ENCODE measurements around the gene CYP26B1.

CYP26B1 gene

GRCh38 chr2:72180351-72180750 is 32.7 kb upstream of the CYP26B1 start:
- no peak for DNase-seq (ENCODE audit: low spot score)
- Histone ChIP-seq H2BK12ac (ENCODE audit: low read length) (no peak overlapping the region), H3K79me1 (ENCODE audit: low read depth, low read length) (no peaks in the 10 kb centered on the region), H3K27me3 (ENCODE audit: control insufficient read depth in 3 of 3, insufficient read depth in 3 of 3, low read depth in 1 of 3, low read length in 3 of 3) (no peaks in the 10 kb centered on the region), H3K27ac (replicated peaks; ENCODE audit: low read length) (no peak overlapping the region), H3K9me3 (replicated peaks in 1 of 2; ENCODE audit: control insufficient read depth in 2 of 2, insufficient read depth in 1 of 2, low read depth in 1 of 2, low read length in 2 of 2) (no peaks in the 10 kb centered on the region), H3K9ac (ENCODE audit: low read depth, low read length, poor library complexity) (no peak overlapping the region), H3K36me3 (replicated peaks in 1 of 2; ENCODE audit: control insufficient read depth in 2 of 2, insufficient read depth in 2 of 2, low read length in 2 of 2) (peaks cover 0 to 13% of the 10 kb centered on the region in 2 donors), H2BK15ac (ENCODE audit: low read length) (no peak overlapping the region), H3K23ac (ENCODE audit: low read depth, low read length, poor library complexity) (no peak overlapping the region), H3K4me2 (ENCODE audit: insufficient read depth, low read length, poor library complexity, severe bottlenecking) (no peak overlapping the region), H2BK5ac (ENCODE audit: low read length) (no peak overlapping the region), H3K4ac (ENCODE audit: low read length) (no peak overlapping the region), H2AFZ (ENCODE audit: low read length) (no peak overlapping the region), H3K14ac (ENCODE audit: low read length) (no peak overlapping the region), H2BK120ac (ENCODE audit: low read depth, low read length) (no peak overlapping the region), H3K18ac (ENCODE audit: low read length) (no peak overlapping the region), H3K4me1 (ENCODE audit: control insufficient read depth in 2 of 2, insufficient read depth in 1 of 2, low read depth in 1 of 2, low read length in 2 of 2) (no peaks in the 10 kb centered on the region), H2AK5ac (ENCODE audit: low read depth, low read length) (no peak overlapping the region), H4K8ac (ENCODE audit: low read depth, low read length) (no peak overlapping the region), H4K91ac (ENCODE audit: low read depth, low read length, poor library complexity) (no peak overlapping the region), H3K4me3 (ENCODE audit: low read length in 2 of 2) (no peak overlapping the region)
- no CpG with 5 or more reads among the region's 1 CpG for WGBS, 2 donors (ENCODE audit: extremely low coverage in 2 of 2, insufficient read length in 2 of 2, insufficient replicate concordance in 1 of 2)

GRCh38 chr2:72178551-72178950 is 30.9 kb upstream of the CYP26B1 start:
- Histone ChIP-seq H3K36me3 (replicated peaks in 1 of 2; ENCODE audit: control insufficient read depth in 2 of 2, insufficient read depth in 2 of 2, low read length in 2 of 2) (peaks cover 0 to 13% of the 10 kb centered on the region in 2 donors), H3K14ac (ENCODE audit: low read length) (no peak overlapping the region), H3K4me3 (ENCODE audit: low read length in 2 of 2) (no peak overlapping the region), H3K4me1 (ENCODE audit: control insufficient read depth in 2 of 2, insufficient read depth in 1 of 2, low read depth in 1 of 2, low read length in 2 of 2) (peaks cover 6 to 8% of the 10 kb centered on the region in 2 donors), H2AFZ (ENCODE audit: low read length) (no peak overlapping the region), H3K23ac (ENCODE audit: low read depth, low read length, poor library complexity) (no peak overlapping the region), H4K8ac (ENCODE audit: low read depth, low read length) (no peak overlapping the region), H2BK15ac (ENCODE audit: low read length) (no peak overlapping the region), H2BK12ac (ENCODE audit: low read length) (no peak overlapping the region), H3K4me2 (ENCODE audit: insufficient read depth, low read length, poor library complexity, severe bottlenecking) (no peak overlapping the region), H3K9ac (ENCODE audit: low read depth, low read length, poor library complexity) (no peak overlapping the region), H2BK120ac (ENCODE audit: low read depth, low read length) (no peak overlapping the region), H3K79me1 (ENCODE audit: low read depth, low read length) (no peaks in the 10 kb centered on the region), H3K27ac (replicated peaks; ENCODE audit: low read length) (no peak overlapping the region), H4K91ac (ENCODE audit: low read depth, low read length, poor library complexity) (no peak overlapping the region), H2AK5ac (ENCODE audit: low read depth, low read length) (no peak overlapping the region), H2BK5ac (ENCODE audit: low read length) (no peak overlapping the region), H3K9me3 (replicated peaks in 1 of 2; ENCODE audit: control insufficient read depth in 2 of 2, insufficient read depth in 1 of 2, low read depth in 1 of 2, low read length in 2 of 2) (no peaks in the 10 kb centered on the region), H3K27me3 (ENCODE audit: control insufficient read depth in 3 of 3, insufficient read depth in 3 of 3, low read depth in 1 of 3, low read length in 3 of 3) (no peaks in the 10 kb centered on the region), H3K18ac (ENCODE audit: low read length) (no peak overlapping the region), H3K4ac (ENCODE audit: low read length) (no peak overlapping the region)
- WGBS, 2 donors (ENCODE audit: extremely low coverage in 2 of 2, insufficient read length in 2 of 2, insufficient replicate concordance in 1 of 2): no CpG with 5 or more reads among the region's 2 CpGs
- no peak for DNase-seq (ENCODE audit: low spot score)

DNA sequence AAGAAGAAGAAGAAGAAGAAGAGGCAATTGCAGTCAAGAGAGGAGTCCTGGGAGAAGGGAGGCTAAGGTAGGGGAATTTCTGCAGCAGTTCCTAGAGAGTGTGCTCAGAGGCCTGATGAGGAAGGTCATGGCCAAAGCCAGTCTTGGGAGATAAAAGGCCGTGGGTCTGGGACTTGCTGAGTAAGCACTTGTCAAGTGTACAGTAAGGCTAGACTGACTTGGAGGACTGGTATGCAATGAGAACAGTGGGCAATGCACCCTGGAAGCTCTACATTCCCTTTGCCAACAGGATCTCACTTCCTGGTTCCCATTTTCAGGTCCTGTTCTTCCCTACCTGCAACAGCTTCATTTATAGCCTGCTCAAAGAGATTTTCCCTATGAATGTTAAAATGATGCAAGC is 28.6 kb upstream of the CYP26B1 start:
- no peak overlapping the region for H3K9ac ChIP-seq (ENCODE audit: low read depth, low read length, poor library complexity)
- peaks cover 0 to 13% of the 10 kb centered on the region in 2 donors for H3K36me3 ChIP-seq (replicated peaks in 1 of 2; ENCODE audit: control insufficient read depth in 2 of 2, insufficient read depth in 2 of 2, low read length in 2 of 2)
- no peak overlapping the region for H3K4me2 ChIP-seq (ENCODE audit: insufficient read depth, low read length, poor library complexity, severe bottlenecking)
- no peak overlapping the region for H3K23ac ChIP-seq (ENCODE audit: low read depth, low read length, poor library complexity)
- DNase-seq (ENCODE audit: low spot score): no peak
- peaks cover 9 to 13% of the 10 kb centered on the region in 2 donors for H3K4me1 ChIP-seq (ENCODE audit: control insufficient read depth in 2 of 2, insufficient read depth in 1 of 2, low read depth in 1 of 2, low read length in 2 of 2)
- H2BK15ac ChIP-seq (ENCODE audit: low read length): no peak overlapping the region
- H3K79me1 ChIP-seq (ENCODE audit: low read depth, low read length): no peaks in the 10 kb centered on the region
- H3K27me3 ChIP-seq (ENCODE audit: control insufficient read depth in 3 of 3, insufficient read depth in 3 of 3, low read depth in 1 of 3, low read length in 3 of 3): no peaks in the 10 kb centered on the region
- H2BK12ac ChIP-seq (ENCODE audit: low read length): no peak overlapping the region
- no peak overlapping the region for H3K4me3 ChIP-seq (ENCODE audit: low read length in 2 of 2)
- no peak overlapping the region for H4K91ac ChIP-seq (ENCODE audit: low read depth, low read length, poor library complexity)
- no peak overlapping the region for H2BK120ac ChIP-seq (ENCODE audit: low read depth, low read length)
- H3K9me3 ChIP-seq (replicated peaks in 1 of 2; ENCODE audit: control insufficient read depth in 2 of 2, insufficient read depth in 1 of 2, low read depth in 1 of 2, low read length in 2 of 2): no peaks in the 10 kb centered on the region
- no peak overlapping the region for H4K8ac ChIP-seq (ENCODE audit: low read depth, low read length)
- no peak overlapping the region for H3K18ac ChIP-seq (ENCODE audit: low read length)
- no peak overlapping the region for H3K4ac ChIP-seq (ENCODE audit: low read length)
- no CpG with 5 or more reads among the region's 1 CpG for WGBS, 2 donors (ENCODE audit: extremely low coverage in 2 of 2, insufficient read length in 2 of 2, insufficient replicate concordance in 1 of 2)
- no peak overlapping the region for H3K27ac ChIP-seq (replicated peaks; ENCODE audit: low read length)
- no peak overlapping the region for H2AFZ ChIP-seq (ENCODE audit: low read length)
- no peak overlapping the region for H2BK5ac ChIP-seq (ENCODE audit: low read length)
- no peak overlapping the region for H2AK5ac ChIP-seq (ENCODE audit: low read depth, low read length)
- H3K14ac ChIP-seq (ENCODE audit: low read length): no peak overlapping the region

DNA sequence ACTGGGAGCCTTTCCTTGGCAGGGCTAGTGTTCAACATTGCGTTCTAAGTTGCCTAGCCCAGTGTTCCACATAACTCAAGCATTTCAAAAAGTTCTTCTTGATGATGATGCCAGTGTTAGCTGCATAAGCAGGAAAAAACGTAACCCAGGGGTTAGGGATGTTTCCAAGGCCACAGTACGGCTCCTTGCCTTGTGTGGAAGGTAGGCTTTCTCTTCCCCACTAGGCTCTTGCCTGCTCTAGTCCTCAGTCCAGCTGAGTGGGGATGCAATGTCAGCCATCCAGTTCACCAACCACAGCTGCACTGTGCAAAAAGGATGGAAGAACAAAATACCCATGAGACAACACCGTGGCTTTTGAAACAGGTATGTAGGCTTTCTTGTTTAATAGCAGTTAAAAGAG is 28.0 kb upstream of the CYP26B1 start:
- Histone ChIP-seq H3K18ac (ENCODE audit: low read length) (no peak overlapping the region), H3K4me3 (ENCODE audit: low read length in 2 of 2) (no peak overlapping the region)
- no CpG with 5 or more reads among the region's 4 CpGs for WGBS, 2 donors (ENCODE audit: extremely low coverage in 2 of 2, insufficient read length in 2 of 2, insufficient replicate concordance in 1 of 2)

More for the DNA sequence above, 28.0 kb upstream of the CYP26B1 start:
- H4K91ac ChIP-seq (ENCODE audit: low read depth, low read length, poor library complexity): no peak overlapping the region
- no peak overlapping the region for H2BK120ac ChIP-seq (ENCODE audit: low read depth, low read length)
- H3K14ac ChIP-seq (ENCODE audit: low read length): no peak overlapping the region
- H3K27me3 ChIP-seq (ENCODE audit: control insufficient read depth in 3 of 3, insufficient read depth in 3 of 3, low read depth in 1 of 3, low read length in 3 of 3): no peaks in the 10 kb centered on the region
- H3K23ac ChIP-seq (ENCODE audit: low read depth, low read length, poor library complexity): no peak overlapping the region
- H3K4me1 ChIP-seq (ENCODE audit: control insufficient read depth in 2 of 2, insufficient read depth in 1 of 2, low read depth in 1 of 2, low read length in 2 of 2): peaks cover 9 to 13% of the 10 kb centered on the region in 2 donors
- no peaks in the 10 kb centered on the region for H3K79me1 ChIP-seq (ENCODE audit: low read depth, low read length)
- no peak overlapping the region for H2BK15ac ChIP-seq (ENCODE audit: low read length)
- H3K4me2 ChIP-seq (ENCODE audit: insufficient read depth, low read length, poor library complexity, severe bottlenecking): no peak overlapping the region
- no peak for DNase-seq (ENCODE audit: low spot score)
- peaks cover 0 to 13% of the 10 kb centered on the region in 2 donors for H3K36me3 ChIP-seq (replicated peaks in 1 of 2; ENCODE audit: control insufficient read depth in 2 of 2, insufficient read depth in 2 of 2, low read length in 2 of 2)
- no peak overlapping the region for H4K8ac ChIP-seq (ENCODE audit: low read depth, low read length)
- no peak overlapping the region for H2BK5ac ChIP-seq (ENCODE audit: low read length)
- no peak overlapping the region for H2BK12ac ChIP-seq (ENCODE audit: low read length)
- no peak overlapping the region for H3K9ac ChIP-seq (ENCODE audit: low read depth, low read length, poor library complexity)
- H3K27ac ChIP-seq (replicated peaks; ENCODE audit: low read length): no peak overlapping the region
- no peak overlapping the region for H2AK5ac ChIP-seq (ENCODE audit: low read depth, low read length)
- no peak overlapping the region for H3K4ac ChIP-seq (ENCODE audit: low read length)
- no peaks in the 10 kb centered on the region for H3K9me3 ChIP-seq (replicated peaks in 1 of 2; ENCODE audit: control insufficient read depth in 2 of 2, insufficient read depth in 1 of 2, low read depth in 1 of 2, low read length in 2 of 2)
- no peak overlapping the region for H2AFZ ChIP-seq (ENCODE audit: low read length)
